Measurements from ENCODE around the gene ZC2HC1C. TPM values are rescaled to one million over a fixed set of nuclear protein-coding genes. Genes with fewer than 3 reads are reported as not detected.

Gene ZC2HC1C
- total and polyA plus RNA-seq, 2 of the 13 experiments (the other 11 are each of a cell fraction or from before 2014, with no cell fraction given), result 3.3 to 3.5 TPM

GRCh38 chr14:75047506-75047905 is 21.9 kb upstream of the ZC2HC1C start (continued):
- TF ChIP-seq ZNF318 (CRISPR knock-in tag; IDR thresholded peaks at IDR 0.05), result no peak
- no peak for TF ChIP-seq ZNF343 (CRISPR knock-in tag; IDR thresholded peaks at IDR 0.05)
- no peak for TF ChIP-seq ARID3A (IDR thresholded peaks at IDR 0.05; ENCODE audit: low read depth, low read length)
- no peak for TF ChIP-seq ZNF775 (CRISPR knock-in tag; IDR thresholded peaks at IDR 0.05; ENCODE audit: borderline replicate concordance)
- TF ChIP-seq MTF1 (CRISPR knock-in tag; IDR thresholded peaks at IDR 0.05), result no peak
- TF ChIP-seq ZBTB39 (CRISPR knock-in tag; IDR thresholded peaks at IDR 0.05), result no peak
- no peak for TF ChIP-seq CREM (IDR thresholded peaks at IDR 0.05)
- no peak for TF ChIP-seq CREM (CRISPR knock-in tag; IDR thresholded peaks at IDR 0.05)
- TF ChIP-seq TCF12 (IDR thresholded peaks at IDR 0.05), result no peak
- TF ChIP-seq TCF12 (CRISPR knock-in tag; IDR thresholded peaks at IDR 0.05), result no peak
